ENCODE results near the gene LTBP2. TPM values are rescaled to one million over a fixed set of nuclear protein-coding genes. Genes with fewer than 3 reads are reported as not detected.
A peak's percentile ranks its signal among the peaks of the same experiment; 100 is the strongest.

LTBP2 gene
- total RNA-seq, 2 donors from 2014 or later, result 674 to 973 TPM

DNA sequence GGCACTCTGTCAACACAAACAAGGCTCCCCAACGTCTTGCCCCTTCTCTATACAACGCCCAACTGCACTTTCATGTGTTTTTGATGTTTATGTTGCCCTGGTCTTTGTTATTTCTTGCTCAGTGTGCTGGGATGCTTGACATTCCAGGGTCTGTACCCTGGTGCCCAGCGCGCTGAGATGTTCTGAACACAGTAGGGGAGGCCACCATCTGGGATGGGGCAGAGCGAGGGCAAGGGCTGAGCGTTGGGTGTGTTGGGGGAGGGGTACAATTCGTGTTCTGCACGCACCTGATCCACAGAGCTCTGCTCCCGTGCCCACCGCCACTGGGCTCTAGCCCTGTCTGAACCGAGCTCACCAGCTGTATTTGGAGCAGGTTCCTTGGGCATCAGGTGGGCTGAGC, 65.6 kb downstream of the LTBP2 start:
- Histone ChIP-seq H3K4me1 (ENCODE audit: control insufficient read depth in 1 of 2, low read depth in 2 of 2) (peaks cover 9 to 59% of the 10 kb centered on the region in 2 donors), H3K27ac (peak overlapping the region; percentile 54 to 58), H3K36me3 (peaks cover 60% of the 10 kb centered on the region), H3K4me3 (no peak overlapping the region), H3K9me3 (no peaks in the 10 kb centered on the region), H3K27me3 (replicated peaks; ENCODE audit: insufficient read depth) (no peaks in the 10 kb centered on the region)
- TF ChIP-seq, protein P1, sequence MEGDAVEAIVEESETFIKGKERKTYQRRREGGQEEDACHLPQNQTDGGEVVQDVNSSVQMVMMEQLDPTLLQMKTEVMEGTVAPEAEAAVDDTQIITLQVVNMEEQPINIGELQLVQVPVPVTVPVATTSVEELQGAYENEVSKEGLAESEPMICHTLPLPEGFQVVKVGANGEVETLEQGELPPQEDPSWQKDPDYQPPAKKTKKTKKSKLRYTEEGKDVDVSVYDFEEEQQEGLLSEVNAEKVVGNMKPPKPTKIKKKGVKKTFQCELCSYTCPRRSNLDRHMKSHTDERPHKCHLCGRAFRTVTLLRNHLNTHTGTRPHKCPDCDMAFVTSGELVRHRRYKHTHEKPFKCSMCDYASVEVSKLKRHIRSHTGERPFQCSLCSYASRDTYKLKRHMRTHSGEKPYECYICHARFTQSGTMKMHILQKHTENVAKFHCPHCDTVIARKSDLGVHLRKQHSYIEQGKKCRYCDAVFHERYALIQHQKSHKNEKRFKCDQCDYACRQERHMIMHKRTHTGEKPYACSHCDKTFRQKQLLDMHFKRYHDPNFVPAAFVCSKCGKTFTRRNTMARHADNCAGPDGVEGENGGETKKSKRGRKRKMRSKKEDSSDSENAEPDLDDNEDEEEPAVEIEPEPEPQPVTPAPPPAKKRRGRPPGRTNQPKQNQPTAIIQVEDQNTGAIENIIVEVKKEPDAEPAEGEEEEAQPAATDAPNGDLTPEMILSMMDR (IDR thresholded peaks at IDR 0.05), result no peak
- no peak for ATAC-seq (ENCODE audit: insufficient number of reproducible peaks, low FRiP score, low read depth)
- DNase-seq (ENCODE audit: low spot score), result no peak

GRCh38 chr14:74545386-74545785, 66.7 kb downstream of the LTBP2 start:
- H3K4me1 ChIP-seq (ENCODE audit: control insufficient read depth in 1 of 2, low read depth in 2 of 2), result peaks cover 9 to 49% of the 10 kb centered on the region in 2 donors
- no peaks in the 10 kb centered on the region for H3K27me3 ChIP-seq (replicated peaks; ENCODE audit: insufficient read depth)
- no peak overlapping the region for H3K4me3 ChIP-seq
- no peak for ATAC-seq (ENCODE audit: insufficient number of reproducible peaks, low FRiP score, low read depth)
- TF ChIP-seq, protein P1 (IDR thresholded peaks at IDR 0.05), result no peak
- H3K27ac ChIP-seq, result peak overlapping the region; percentile 54 to 58
- DNase-seq (ENCODE audit: low spot score), result no peak
- H3K36me3 ChIP-seq, result peaks cover 53% of the 10 kb centered on the region
- no peaks in the 10 kb centered on the region for H3K9me3 ChIP-seq

DNA sequence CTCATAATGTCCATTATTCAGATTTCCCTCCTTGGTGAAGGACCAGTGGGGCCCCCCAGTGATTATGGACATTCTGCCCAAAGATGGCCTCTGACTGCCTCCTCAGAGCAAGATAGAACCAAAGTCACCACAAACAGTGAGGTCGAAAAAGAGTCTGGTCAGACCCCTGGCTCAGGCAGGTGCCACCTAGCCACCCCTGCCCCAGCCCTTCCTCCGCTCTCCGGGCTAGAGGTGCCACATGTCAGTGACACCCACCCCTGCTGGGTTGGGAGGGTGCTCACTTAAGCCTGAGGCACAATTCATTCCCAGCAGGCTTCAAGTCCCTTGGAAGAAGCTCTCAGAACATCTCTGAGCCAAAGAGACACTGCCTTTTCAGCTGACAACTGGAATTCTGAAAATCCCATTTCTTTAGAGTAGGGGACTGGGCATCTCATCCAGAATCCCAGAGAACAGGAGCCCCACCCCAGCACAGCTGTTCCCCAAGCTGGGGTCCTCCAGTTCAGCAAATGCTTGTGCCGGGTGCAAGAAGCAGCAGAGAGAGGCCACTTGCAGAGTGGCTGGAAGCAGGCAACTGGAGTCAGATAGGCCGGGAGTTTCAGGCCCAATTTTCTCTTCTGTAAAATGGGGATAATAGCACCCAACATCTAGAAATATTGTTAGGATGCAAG, 68.1 kb downstream of the LTBP2 start:
- H3K4me3 ChIP-seq, result no peak overlapping the region
- TF ChIP-seq, protein P1 (IDR thresholded peaks at IDR 0.05), result no peak
- H3K27me3 ChIP-seq (replicated peaks; ENCODE audit: insufficient read depth), result no peaks in the 10 kb centered on the region
- H3K36me3 ChIP-seq, result peaks cover 53% of the 10 kb centered on the region
- H3K9me3 ChIP-seq, result no peaks in the 10 kb centered on the region
- peaks cover 9 to 34% of the 10 kb centered on the region in 2 donors for H3K4me1 ChIP-seq (ENCODE audit: control insufficient read depth in 1 of 2, low read depth in 2 of 2)
- peak overlapping the region; percentile 35 to 37 for H3K27ac ChIP-seq
- DNase-seq (ENCODE audit: low spot score), result no peak
- no peak for ATAC-seq (ENCODE audit: insufficient number of reproducible peaks, low FRiP score, low read depth)

GRCh38 chr14:74542056-74542685, 69.9 kb downstream of the LTBP2 start:
- Histone ChIP-seq H3K9me3 (no peaks in the 10 kb centered on the region), H3K4me3 (no peak overlapping the region), H3K36me3 (peaks cover 57% of the 10 kb centered on the region), H3K4me1 (ENCODE audit: control insufficient read depth in 1 of 2, low read depth in 2 of 2) (peaks cover 0 to 16% of the 10 kb centered on the region in 2 donors), H3K27me3 (replicated peaks; ENCODE audit: insufficient read depth) (no peaks in the 10 kb centered on the region), H3K27ac (peak overlapping the region in 1 of 2 donors; percentile 3)
- ATAC-seq (ENCODE audit: insufficient number of reproducible peaks, low FRiP score, low read depth) (no peak), DNase-seq (ENCODE audit: low spot score) (no peak)
- TF ChIP-seq, protein P1 (IDR thresholded peaks at IDR 0.05), result no peak

DNA sequence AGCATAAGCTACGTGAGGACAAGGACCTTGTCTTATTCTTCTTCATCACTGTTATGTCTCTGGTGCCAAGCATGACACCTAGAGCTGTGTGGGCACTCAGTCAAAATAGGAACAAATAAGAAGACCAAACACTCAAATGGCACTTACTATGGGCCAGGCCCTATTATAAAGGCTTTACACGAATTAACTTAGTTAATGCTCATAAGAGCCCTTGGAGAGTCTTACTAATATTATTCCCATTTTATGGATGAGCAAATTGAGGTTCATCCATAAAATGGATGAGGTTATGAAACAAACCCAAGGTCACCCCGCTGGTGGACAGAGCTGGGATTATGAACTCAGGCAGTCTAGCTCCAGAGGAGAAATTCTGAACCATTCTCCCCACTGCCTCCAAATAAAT, 70.8 kb downstream of the LTBP2 start:
- ATAC-seq (ENCODE audit: insufficient number of reproducible peaks, low FRiP score, low read depth) (no peak), DNase-seq (ENCODE audit: low spot score) (no peak)
- Histone ChIP-seq H3K36me3 (peaks cover 50% of the 10 kb centered on the region), H3K27me3 (replicated peaks; ENCODE audit: insufficient read depth) (no peaks in the 10 kb centered on the region), H3K4me1 (ENCODE audit: control insufficient read depth in 1 of 2, low read depth in 2 of 2) (peaks cover 0 to 7% of the 10 kb centered on the region in 2 donors), H3K4me3 (no peak overlapping the region), H3K9me3 (no peaks in the 10 kb centered on the region), H3K27ac (no peak overlapping the region)
- TF ChIP-seq, protein P1 (IDR thresholded peaks at IDR 0.05), result no peak
